ENCODE data around the gene RAB8B. TPM values are rescaled to one million over a fixed set of nuclear protein-coding genes. Genes with fewer than 3 reads are reported as not detected.

The RAB8B gene
- total and polyA plus RNA-seq, 4 donors: 3.8 to 26.5 (median 7.6) TPM

DNA sequence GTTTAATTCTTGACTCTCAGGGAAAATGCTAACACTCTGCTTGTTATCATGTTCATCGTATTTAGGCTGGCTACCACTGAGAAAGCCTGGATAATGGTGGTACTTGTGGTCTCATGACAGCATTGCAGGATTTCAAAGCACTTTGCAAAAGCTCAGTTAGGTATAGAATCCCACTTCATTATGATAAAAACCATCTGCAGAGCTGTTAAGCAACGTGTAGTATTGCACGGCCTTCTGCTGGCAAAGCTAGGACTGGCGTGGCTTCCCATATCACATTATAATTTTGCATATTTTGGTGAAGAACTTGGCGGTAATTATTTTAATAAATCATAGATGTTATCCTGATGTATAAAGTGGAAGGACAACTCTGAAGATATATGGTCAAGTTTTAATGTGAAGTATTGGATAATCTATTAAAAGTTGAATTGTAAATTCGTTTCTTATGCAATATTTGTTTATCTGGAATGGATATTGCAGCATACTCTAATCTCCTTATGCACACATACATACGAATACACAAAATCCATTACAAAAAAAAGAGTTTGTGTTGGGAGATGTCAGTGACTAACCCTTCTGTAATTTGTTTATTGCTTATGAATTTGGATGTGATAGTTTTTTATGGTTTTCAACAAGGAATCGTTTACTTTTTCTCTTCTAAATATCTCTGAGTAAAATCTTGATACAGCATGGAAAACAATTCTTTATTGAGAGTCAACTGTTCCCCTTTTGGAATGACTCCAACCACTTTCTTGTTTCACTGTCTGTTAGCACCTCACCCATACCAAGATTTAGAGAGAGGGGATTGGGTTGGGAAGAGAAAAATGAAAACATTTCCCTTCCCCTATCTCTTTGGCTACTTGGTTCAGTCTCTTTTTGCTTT lies 9.2 kb downstream of the RAB8B start:
- peaks cover 10 to 42% (median 20%) of the 10 kb centered on the region in 4 donors for H3K4me1 ChIP-seq (ENCODE audit: control insufficient read depth in 4 of 4, insufficient read depth in 4 of 4, low read length in 3 of 4)
- H3K9me3 ChIP-seq (ENCODE audit: control insufficient read depth in 4 of 4, low read length in 3 of 4): no peaks in the 10 kb centered on the region
- TF ChIP-seq JUND (IDR thresholded peaks at IDR 0.05): no peak
- TF ChIP-seq, protein P1, sequence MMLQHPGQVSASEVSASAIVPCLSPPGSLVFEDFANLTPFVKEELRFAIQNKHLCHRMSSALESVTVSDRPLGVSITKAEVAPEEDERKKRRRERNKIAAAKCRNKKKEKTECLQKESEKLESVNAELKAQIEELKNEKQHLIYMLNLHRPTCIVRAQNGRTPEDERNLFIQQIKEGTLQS (IDR thresholded peaks at IDR 0.05): peak; percentile 20
- no peaks in the 10 kb centered on the region for H3K27me3 ChIP-seq (ENCODE audit: control insufficient read depth in 4 of 4, insufficient read depth in 4 of 4, low read length in 3 of 4)
- 46% methylated on average over 8 of the region's 8 CpGs for WGBS
- no peak for DNase-seq (ENCODE audit: low spot score)
- no peak overlapping the region for H3K27ac ChIP-seq (ENCODE audit: low read depth in 1 of 2, low read length in 2 of 2)
- H3K9ac ChIP-seq (ENCODE audit: low read depth in 1 of 2, low read length in 2 of 2): no peak overlapping the region
- no peak overlapping the region for H3K4me3 ChIP-seq (ENCODE audit: low read depth in 1 of 3, low read length in 3 of 3)
- H3K36me3 ChIP-seq (ENCODE audit: control insufficient read depth in 4 of 4, insufficient read depth in 3 of 4, low read depth in 1 of 4, low read length in 3 of 4): no peaks in the 10 kb centered on the region

DNA sequence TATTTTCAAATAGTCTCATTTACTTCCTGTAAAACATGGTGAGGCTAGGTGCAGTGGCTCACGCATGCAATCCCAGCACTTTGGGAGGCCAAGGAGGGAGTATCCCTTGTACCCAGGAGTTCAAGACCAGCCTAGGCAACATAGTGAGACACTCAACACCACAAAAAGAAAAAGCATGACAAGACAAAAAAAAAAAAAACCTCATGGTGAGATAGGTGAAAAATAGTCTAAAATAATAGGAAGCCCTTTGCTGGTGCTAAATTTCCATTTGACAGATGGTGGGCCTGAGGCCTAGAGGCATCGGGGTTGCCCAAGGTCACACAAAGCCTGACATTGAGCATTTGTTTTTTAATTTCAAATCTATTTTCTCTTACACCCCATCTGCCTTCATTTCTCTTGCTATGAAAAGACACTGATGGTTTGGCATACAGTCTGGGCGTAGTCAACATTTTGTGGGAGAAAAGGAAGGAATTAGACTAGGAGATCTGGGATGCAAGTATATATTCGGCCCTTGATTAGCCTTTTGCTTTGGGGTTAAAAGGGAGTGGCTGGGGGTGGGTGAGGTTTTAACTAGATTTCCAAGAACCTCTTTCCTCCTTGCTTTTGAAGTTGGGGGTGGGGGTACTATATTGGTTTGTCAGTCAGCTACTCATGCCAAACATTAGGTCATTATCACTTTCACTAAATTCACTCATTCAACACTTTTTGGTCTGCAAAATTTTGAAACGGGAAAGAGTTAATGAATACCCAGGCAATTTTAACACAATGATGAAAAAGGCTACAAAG lies 11.3 kb downstream of the RAB8B start:
- TF ChIP-seq JUND (IDR thresholded peaks at IDR 0.05): no peak
- no peak for TF ChIP-seq YY1 (IDR thresholded peaks at IDR 0.05)
- no peak for TF ChIP-seq FOXA2 (IDR thresholded peaks at IDR 0.05)
- TF ChIP-seq FOXA1 (IDR thresholded peaks at IDR 0.05): no peak
- TF ChIP-seq, protein P2, sequence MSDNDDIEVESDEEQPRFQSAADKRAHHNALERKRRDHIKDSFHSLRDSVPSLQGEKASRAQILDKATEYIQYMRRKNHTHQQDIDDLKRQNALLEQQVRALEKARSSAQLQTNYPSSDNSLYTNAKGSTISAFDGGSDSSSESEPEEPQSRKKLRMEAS (IDR thresholded peaks at IDR 0.05): no peak
- TF ChIP-seq GABPA (IDR thresholded peaks at IDR 0.05 in 1 of 2, conservative IDR thresholded peaks at IDR 0.05 in 1 of 2): no peak
- TF ChIP-seq HNF4A (conservative IDR thresholded peaks at IDR 0.05): no peak
- TF ChIP-seq EGR1 (IDR thresholded peaks at IDR 0.05; ENCODE audit: low read depth in 2 of 2): no peak
- TF ChIP-seq, protein P1 (IDR thresholded peaks at IDR 0.05): no peak
- TF ChIP-seq, protein P3, sequence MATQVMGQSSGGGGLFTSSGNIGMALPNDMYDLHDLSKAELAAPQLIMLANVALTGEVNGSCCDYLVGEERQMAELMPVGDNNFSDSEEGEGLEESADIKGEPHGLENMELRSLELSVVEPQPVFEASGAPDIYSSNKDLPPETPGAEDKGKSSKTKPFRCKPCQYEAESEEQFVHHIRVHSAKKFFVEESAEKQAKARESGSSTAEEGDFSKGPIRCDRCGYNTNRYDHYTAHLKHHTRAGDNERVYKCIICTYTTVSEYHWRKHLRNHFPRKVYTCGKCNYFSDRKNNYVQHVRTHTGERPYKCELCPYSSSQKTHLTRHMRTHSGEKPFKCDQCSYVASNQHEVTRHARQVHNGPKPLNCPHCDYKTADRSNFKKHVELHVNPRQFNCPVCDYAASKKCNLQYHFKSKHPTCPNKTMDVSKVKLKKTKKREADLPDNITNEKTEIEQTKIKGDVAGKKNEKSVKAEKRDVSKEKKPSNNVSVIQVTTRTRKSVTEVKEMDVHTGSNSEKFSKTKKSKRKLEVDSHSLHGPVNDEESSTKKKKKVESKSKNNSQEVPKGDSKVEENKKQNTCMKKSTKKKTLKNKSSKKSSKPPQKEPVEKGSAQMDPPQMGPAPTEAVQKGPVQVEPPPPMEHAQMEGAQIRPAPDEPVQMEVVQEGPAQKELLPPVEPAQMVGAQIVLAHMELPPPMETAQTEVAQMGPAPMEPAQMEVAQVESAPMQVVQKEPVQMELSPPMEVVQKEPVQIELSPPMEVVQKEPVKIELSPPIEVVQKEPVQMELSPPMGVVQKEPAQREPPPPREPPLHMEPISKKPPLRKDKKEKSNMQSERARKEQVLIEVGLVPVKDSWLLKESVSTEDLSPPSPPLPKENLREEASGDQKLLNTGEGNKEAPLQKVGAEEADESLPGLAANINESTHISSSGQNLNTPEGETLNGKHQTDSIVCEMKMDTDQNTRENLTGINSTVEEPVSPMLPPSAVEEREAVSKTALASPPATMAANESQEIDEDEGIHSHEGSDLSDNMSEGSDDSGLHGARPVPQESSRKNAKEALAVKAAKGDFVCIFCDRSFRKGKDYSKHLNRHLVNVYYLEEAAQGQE (IDR thresholded peaks at IDR 0.05): no peak
- no peak for TF ChIP-seq RXRA (IDR thresholded peaks at IDR 0.05)
- H3K27me3 ChIP-seq (ENCODE audit: control insufficient read depth in 4 of 4, insufficient read depth in 4 of 4, low read length in 3 of 4): no peaks in the 10 kb centered on the region
- no peak overlapping the region for H3K4me3 ChIP-seq (ENCODE audit: low read depth in 1 of 3, low read length in 3 of 3)
- H3K36me3 ChIP-seq (ENCODE audit: control insufficient read depth in 4 of 4, insufficient read depth in 3 of 4, low read depth in 1 of 4, low read length in 3 of 4): no peaks in the 10 kb centered on the region
- peaks cover 7 to 26% (median 10%) of the 10 kb centered on the region in 4 donors for H3K4me1 ChIP-seq (ENCODE audit: control insufficient read depth in 4 of 4, insufficient read depth in 4 of 4, low read length in 3 of 4)
- no peak overlapping the region for H3K27ac ChIP-seq (ENCODE audit: low read depth in 1 of 2, low read length in 2 of 2)
- WGBS: 94% methylated on average over 5 of the region's 5 CpGs
- no peak for DNase-seq (ENCODE audit: low spot score)
- H3K9me3 ChIP-seq (ENCODE audit: control insufficient read depth in 4 of 4, low read length in 3 of 4): no peaks in the 10 kb centered on the region
- H3K9ac ChIP-seq (ENCODE audit: low read depth in 1 of 2, low read length in 2 of 2): no peak overlapping the region
